ENCODE data around the gene CHPF.

- TF ChIP-seq, protein P1, sequence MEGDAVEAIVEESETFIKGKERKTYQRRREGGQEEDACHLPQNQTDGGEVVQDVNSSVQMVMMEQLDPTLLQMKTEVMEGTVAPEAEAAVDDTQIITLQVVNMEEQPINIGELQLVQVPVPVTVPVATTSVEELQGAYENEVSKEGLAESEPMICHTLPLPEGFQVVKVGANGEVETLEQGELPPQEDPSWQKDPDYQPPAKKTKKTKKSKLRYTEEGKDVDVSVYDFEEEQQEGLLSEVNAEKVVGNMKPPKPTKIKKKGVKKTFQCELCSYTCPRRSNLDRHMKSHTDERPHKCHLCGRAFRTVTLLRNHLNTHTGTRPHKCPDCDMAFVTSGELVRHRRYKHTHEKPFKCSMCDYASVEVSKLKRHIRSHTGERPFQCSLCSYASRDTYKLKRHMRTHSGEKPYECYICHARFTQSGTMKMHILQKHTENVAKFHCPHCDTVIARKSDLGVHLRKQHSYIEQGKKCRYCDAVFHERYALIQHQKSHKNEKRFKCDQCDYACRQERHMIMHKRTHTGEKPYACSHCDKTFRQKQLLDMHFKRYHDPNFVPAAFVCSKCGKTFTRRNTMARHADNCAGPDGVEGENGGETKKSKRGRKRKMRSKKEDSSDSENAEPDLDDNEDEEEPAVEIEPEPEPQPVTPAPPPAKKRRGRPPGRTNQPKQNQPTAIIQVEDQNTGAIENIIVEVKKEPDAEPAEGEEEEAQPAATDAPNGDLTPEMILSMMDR (IDR thresholded peaks at IDR 0.05): no peak
- TF ChIP-seq POLR2A (IDR thresholded peaks at IDR 0.05): no peak
These were observed 7.2 kb downstream of the CHPF start for GRCh38 chr2:219536425-219536824.

All from upper lobe of left lung (tissue), 4 donors.